Activated CD8-positive, alpha-beta memory T cell treated with anti-CD3 and anti-CD28 coated beads, Interleukin-2, amount 10 ng/mL, durations not matched to agents 7 days and 5 days (primary cell): Measurements from ENCODE around the gene DACH1. TPM values are rescaled to one million over a fixed set of nuclear protein-coding genes. Genes with fewer than 3 reads are reported as not detected.

ENCODE experiments used
- ATAC-seq: fragments of 150-1000 bp; cut with Tn5 transposase; one replicate; pipeline ENCODE4 v1.10.0; 2021; ENCODE audit warnings: moderate library complexity
- CTCF ChIA-PET: fragments of 350-600 bp; sonication (Branson Sonifier 250); formaldehyde crosslinking; loops from one replicate; lab custom pipeline; 2021; ENCODE audit warnings: antibody characterized with exemption; lab: Charles Lee
- DNase-seq: peaks from one replicate; pipeline ENCODE4 v3.0.0-alpha.2; 2020
- H3K27ac Mint-ChIP-seq: one replicate; pipeline ENCODE4 v1.8.0; 2021; ENCODE audit warnings: mild to moderate bottlenecking, mixed read lengths
- H3K27me3 Mint-ChIP-seq: one replicate; pipeline ENCODE4 v1.8.0; 2021; ENCODE audit warnings: mixed read lengths
- H3K36me3 Mint-ChIP-seq: one replicate; pipeline ENCODE4 v1.8.0; 2021; ENCODE audit warnings: mild to moderate bottlenecking, mixed read lengths
- H3K4me1 Mint-ChIP-seq: one replicate; pipeline ENCODE4 v1.8.0; 2021; ENCODE audit warnings: mixed read lengths
- H3K4me3 Mint-ChIP-seq: one replicate; pipeline ENCODE4 v1.8.0; 2021; ENCODE audit warnings: mild to moderate bottlenecking, moderate library complexity, mixed read lengths
- H3K9me3 Mint-ChIP-seq: one replicate; pipeline ENCODE4 v1.8.0; 2022; ENCODE audit warnings: low read depth, mixed read lengths
- total RNA-seq, 2 experiments: library from RNA; stranded (reverse); gene quantifications; one replicate each; pipeline ENCODE4 v1.2.3, GENCODE V29; 2021

DACH1 gene
- total RNA-seq, 2 experiments from 2014 or later = not detected

DNA sequence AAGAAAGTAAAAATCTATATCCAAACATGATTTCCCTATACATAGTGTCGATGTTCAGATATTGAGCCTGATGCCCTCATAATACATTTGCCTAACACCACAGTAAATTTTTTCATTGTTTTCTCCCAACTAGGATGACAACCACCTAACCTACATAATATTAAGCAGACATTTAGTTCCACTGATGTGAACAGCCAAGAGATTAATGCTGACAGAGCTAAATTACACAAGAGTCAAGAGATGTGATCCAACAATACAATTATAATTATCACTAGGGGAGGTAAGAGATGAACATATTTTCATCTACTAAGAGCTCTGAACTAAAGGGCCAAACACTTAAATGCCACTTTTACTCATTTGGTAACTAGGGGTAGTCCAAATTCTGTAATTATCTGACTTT is 145.9 kb downstream of the DACH1 start:
- DNase-seq (no peak), ATAC-seq (no peak)
- CTCF ChIA-PET = no interaction called here
- Mint-ChIP-seq H3K27ac (no peak overlapping the region), H3K36me3 (no peaks in the 10 kb centered on the region), H3K27me3 (no peaks in the 10 kb centered on the region), H3K4me1 (no peaks in the 10 kb centered on the region), H3K9me3 (no peaks in the 10 kb centered on the region), H3K4me3 (no peak overlapping the region)

GRCh38 chr13:71718931-71719330 is 148.1 kb downstream of the DACH1 start:
- Mint-ChIP-seq H3K4me3 (no peak overlapping the region), H3K9me3 (no peaks in the 10 kb centered on the region), H3K27ac (no peak overlapping the region), H3K36me3 (no peaks in the 10 kb centered on the region), H3K4me1 (no peaks in the 10 kb centered on the region), H3K27me3 (no peaks in the 10 kb centered on the region)
- CTCF ChIA-PET = no interaction called here
- DNase-seq (no peak), ATAC-seq (no peak)

DNA sequence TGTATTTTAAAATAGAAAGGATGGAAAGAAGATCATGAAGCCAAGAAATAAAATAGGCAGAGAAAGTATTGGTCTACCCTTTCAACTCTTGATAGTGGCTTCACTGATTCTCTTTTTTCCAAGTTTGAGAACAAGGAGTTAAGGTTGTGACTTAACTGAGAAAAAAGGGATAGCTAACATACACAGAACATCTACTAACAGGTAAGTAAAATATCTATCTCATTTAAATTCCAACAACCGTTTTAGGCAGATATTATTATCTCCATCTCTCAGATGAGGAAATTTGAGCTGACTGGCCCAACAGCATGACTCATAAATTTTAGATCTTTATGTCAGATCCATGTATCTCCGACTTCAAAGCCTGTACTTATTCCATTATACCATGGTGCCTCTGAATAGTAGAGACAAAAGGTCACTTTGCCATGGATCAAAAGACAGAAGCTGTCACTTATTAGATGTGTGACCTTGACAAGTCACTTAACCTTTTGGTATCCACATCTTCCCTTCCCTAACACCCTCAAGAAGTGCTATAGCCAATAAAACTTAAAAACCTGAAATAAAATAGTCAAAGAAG is 152.1 kb downstream of the DACH1 start:
- Mint-ChIP-seq H3K4me3 (no peak overlapping the region), H3K27ac (no peak overlapping the region), H3K9me3 (no peaks in the 10 kb centered on the region), H3K4me1 (no peaks in the 10 kb centered on the region), H3K36me3 (no peaks in the 10 kb centered on the region), H3K27me3 (no peaks in the 10 kb centered on the region)
- CTCF ChIA-PET = no interaction called here
- ATAC-seq (no peak), DNase-seq (no peak)

- Mint-ChIP-seq H3K4me3 (no peak overlapping the region), H3K9me3 (peaks cover 2% of the 10 kb centered on the region), H3K4me1 (no peaks in the 10 kb centered on the region), H3K27ac (no peak overlapping the region), H3K36me3 (no peaks in the 10 kb centered on the region), H3K27me3 (no peaks in the 10 kb centered on the region)
- CTCF ChIA-PET = no interaction called here
- ATAC-seq = no peak
- no peak for DNase-seq
These were observed 153.9 kb downstream of the DACH1 start for GRCh38 chr13:71712988-71713653.

- DNase-seq (no peak), ATAC-seq (no peak)
- no peaks in the 10 kb centered on the region for H3K36me3 Mint-ChIP-seq
- no peaks in the 10 kb centered on the region for H3K4me1 Mint-ChIP-seq
- H3K27ac Mint-ChIP-seq = no peak overlapping the region
- H3K9me3 Mint-ChIP-seq = peaks cover 5% of the 10 kb centered on the region
- H3K4me3 Mint-ChIP-seq = no peak overlapping the region
- no peaks in the 10 kb centered on the region for H3K27me3 Mint-ChIP-seq
- CTCF ChIA-PET = no interaction called here
These were observed 162.3 kb downstream of the DACH1 start for GRCh38 chr13:71704656-71705055.

DNA sequence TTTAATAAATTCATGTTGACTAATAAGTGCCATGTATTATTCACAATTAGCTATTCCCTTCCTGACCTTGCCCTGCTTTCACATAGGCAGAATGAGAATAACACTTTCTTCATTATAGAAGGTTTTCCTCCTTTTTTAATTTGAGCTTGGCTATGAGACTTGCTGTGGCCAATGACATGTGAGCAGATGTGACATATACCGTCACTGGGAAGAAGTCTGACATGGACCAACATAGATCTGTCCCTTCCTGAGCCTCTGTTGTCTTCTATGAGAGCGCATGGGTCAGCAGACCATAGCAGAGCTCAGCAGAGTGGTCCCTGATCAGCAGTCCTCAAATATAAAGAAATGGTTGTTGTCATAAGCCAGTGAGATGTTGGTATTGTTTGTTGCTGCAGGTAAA is 163.9 kb downstream of the DACH1 start:
- no peaks in the 10 kb centered on the region for H3K4me1 Mint-ChIP-seq
- CTCF ChIA-PET = no interaction called here
- DNase-seq = no peak
- no peaks in the 10 kb centered on the region for H3K36me3 Mint-ChIP-seq
- ATAC-seq = no peak
- no peak overlapping the region for H3K27ac Mint-ChIP-seq
- no peak overlapping the region for H3K4me3 Mint-ChIP-seq
- H3K27me3 Mint-ChIP-seq = no peaks in the 10 kb centered on the region
- peaks cover 5% of the 10 kb centered on the region for H3K9me3 Mint-ChIP-seq

GRCh38 chr13:71702253-71702652 is 164.8 kb downstream of the DACH1 start:
- H3K27me3 Mint-ChIP-seq = no peaks in the 10 kb centered on the region
- H3K27ac Mint-ChIP-seq = no peak overlapping the region
- ATAC-seq (no peak), DNase-seq (no peak)
- H3K4me3 Mint-ChIP-seq = no peak overlapping the region
- peaks cover 5% of the 10 kb centered on the region for H3K9me3 Mint-ChIP-seq
- no peaks in the 10 kb centered on the region for H3K4me1 Mint-ChIP-seq
- CTCF ChIA-PET = no interaction called here
- H3K36me3 Mint-ChIP-seq = no peaks in the 10 kb centered on the region

- CTCF ChIA-PET = no interaction called here
- DNase-seq (no peak), ATAC-seq (no peak)
- Mint-ChIP-seq H3K4me1 (no peaks in the 10 kb centered on the region), H3K4me3 (no peak overlapping the region), H3K9me3 (peaks cover 7% of the 10 kb centered on the region), H3K36me3 (no peaks in the 10 kb centered on the region), H3K27me3 (no peaks in the 10 kb centered on the region), H3K27ac (no peak overlapping the region)
These were observed 165.3 kb downstream of the DACH1 start for GRCh38 chr13:71701741-71702140.

GRCh38 chr13:71699342-71699741 is 167.7 kb downstream of the DACH1 start:
- H3K9me3 Mint-ChIP-seq = peaks cover 9% of the 10 kb centered on the region
- DNase-seq = no peak
- H3K27ac Mint-ChIP-seq = no peak overlapping the region
- no peaks in the 10 kb centered on the region for H3K36me3 Mint-ChIP-seq
- ATAC-seq = no peak
- H3K4me1 Mint-ChIP-seq = no peaks in the 10 kb centered on the region
- no peaks in the 10 kb centered on the region for H3K27me3 Mint-ChIP-seq
- H3K4me3 Mint-ChIP-seq = no peak overlapping the region
- CTCF ChIA-PET = no interaction called here

- DNase-seq (no peak), ATAC-seq (no peak)
- CTCF ChIA-PET = no interaction called here
- H3K4me1 Mint-ChIP-seq = no peaks in the 10 kb centered on the region
- H3K36me3 Mint-ChIP-seq = no peaks in the 10 kb centered on the region
- H3K27ac Mint-ChIP-seq = no peak overlapping the region
- no peak overlapping the region for H3K4me3 Mint-ChIP-seq
- no peaks in the 10 kb centered on the region for H3K27me3 Mint-ChIP-seq
- peaks cover 7% of the 10 kb centered on the region for H3K9me3 Mint-ChIP-seq
These were observed 171.3 kb downstream of the DACH1 start for GRCh38 chr13:71695662-71696061.

- no peaks in the 10 kb centered on the region for H3K36me3 Mint-ChIP-seq
- no peak overlapping the region for H3K4me3 Mint-ChIP-seq
- no peaks in the 10 kb centered on the region for H3K4me1 Mint-ChIP-seq
- CTCF ChIA-PET = no interaction called here
- H3K27me3 Mint-ChIP-seq = no peaks in the 10 kb centered on the region
- no peak overlapping the region for H3K27ac Mint-ChIP-seq
- ATAC-seq = no peak
- peaks cover 7% of the 10 kb centered on the region for H3K9me3 Mint-ChIP-seq
- no peak for DNase-seq
These were observed 181.9 kb downstream of the DACH1 start for GRCh38 chr13:71685072-71685471.

GRCh38 chr13:71681901-71682613 is 184.9 kb downstream of the DACH1 start:
- no peaks in the 10 kb centered on the region for H3K27me3 Mint-ChIP-seq
- no peak overlapping the region for H3K27ac Mint-ChIP-seq
- no peak for DNase-seq
- H3K4me1 Mint-ChIP-seq = no peaks in the 10 kb centered on the region
- CTCF ChIA-PET = no interaction called here
- H3K9me3 Mint-ChIP-seq = peaks cover 7% of the 10 kb centered on the region
- no peak for ATAC-seq
- no peaks in the 10 kb centered on the region for H3K36me3 Mint-ChIP-seq
- no peak overlapping the region for H3K4me3 Mint-ChIP-seq

DNA sequence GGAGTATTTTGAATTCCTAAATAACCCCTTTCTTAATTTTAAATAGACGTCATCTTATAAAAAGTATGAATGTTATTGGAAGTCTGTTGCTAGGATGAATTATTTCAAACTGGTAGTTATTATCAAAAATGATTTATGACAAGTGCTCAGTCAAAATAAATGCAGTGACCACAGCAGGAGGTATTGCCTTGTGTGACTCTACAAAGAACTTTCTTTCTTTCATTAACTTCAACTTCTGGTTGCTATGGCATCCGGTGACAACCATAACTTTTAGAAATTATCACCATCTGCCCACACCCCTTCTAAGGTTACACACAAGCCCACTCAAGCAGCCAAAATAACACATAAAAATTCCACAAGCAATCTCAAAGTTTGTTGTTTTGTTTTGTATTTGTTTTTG is 189.9 kb downstream of the DACH1 start:
- H3K4me1 Mint-ChIP-seq = no peaks in the 10 kb centered on the region

GRCh38 chr13:71672512-71672911 is 194.5 kb downstream of the DACH1 start:
- Mint-ChIP-seq H3K36me3 (no peaks in the 10 kb centered on the region), H3K4me3 (no peak overlapping the region), H3K27me3 (no peaks in the 10 kb centered on the region), H3K27ac (no peak overlapping the region), H3K9me3 (peaks cover 2% of the 10 kb centered on the region), H3K4me1 (no peaks in the 10 kb centered on the region)
- CTCF ChIA-PET = no interaction called here
- ATAC-seq (no peak), DNase-seq (no peak)

More for the DNA sequence above, 189.9 kb downstream of the DACH1 start:
- H3K36me3 Mint-ChIP-seq = no peaks in the 10 kb centered on the region
- CTCF ChIA-PET = no interaction called here
- no peak overlapping the region for H3K27ac Mint-ChIP-seq
- DNase-seq (no peak), ATAC-seq (no peak)
- no peaks in the 10 kb centered on the region for H3K9me3 Mint-ChIP-seq
- no peaks in the 10 kb centered on the region for H3K27me3 Mint-ChIP-seq
- H3K4me3 Mint-ChIP-seq = no peak overlapping the region
